ENCODE measurements around the gene SEBOX.
A peak's percentile ranks its signal among the peaks of the same experiment; 100 is the strongest.

Gene SEBOX

GRCh38 chr17:28317966-28318758 lies 46.8 kb downstream of the SEBOX start:
- DNase-seq: peak; percentile 16

GRCh38 chr17:28317099-28317965 lies 47.7 kb downstream of the SEBOX start:
- DNase-seq: no peak

GRCh38 chr17:28315846-28316705 lies 48.9 kb downstream of the SEBOX start:
- no peak for DNase-seq

- DNase-seq: no peak
Observed at GRCh38 chr17:28313841-28314240, 51.2 kb downstream of the SEBOX start.
